ENCODE results near the gene CNTNAP2. TPM values are rescaled to one million over a fixed set of nuclear protein-coding genes. Genes with fewer than 3 reads are reported as not detected.

CNTNAP2 gene
- total RNA-seq, 2 experiments from 2014 or later, result not detected

DNA sequence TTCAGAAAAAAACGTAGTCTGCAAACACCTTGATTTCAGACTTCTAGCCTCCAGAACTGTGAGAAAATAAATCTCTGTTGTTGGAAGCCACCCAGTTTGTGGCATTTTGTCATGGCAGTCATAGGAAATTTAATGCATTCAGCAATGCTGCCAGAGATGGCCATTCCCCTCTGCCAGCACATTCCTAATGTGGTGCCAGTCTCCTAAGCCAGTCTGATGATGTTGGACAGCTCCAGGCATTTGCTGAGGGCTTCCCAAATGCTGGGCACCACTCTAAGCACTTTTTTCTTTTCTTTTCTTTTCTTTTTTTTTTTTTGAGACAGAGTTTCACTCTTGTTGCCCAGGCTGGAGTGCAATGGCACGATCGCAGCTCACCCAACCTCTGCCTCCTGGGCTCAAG, 1807.2 kb downstream of the CNTNAP2 start:
- peaks cover 2% of the 10 kb centered on the region for H3K9me3 Mint-ChIP-seq
- Histone ChIP-seq H3K27me3 (ENCODE audit: control insufficient read depth in 1 of 2, insufficient read depth in 2 of 2, low read length in 2 of 2) (no peaks in the 10 kb centered on the region), H3K27ac (ENCODE audit: low read depth in 1 of 2, low read length in 2 of 2) (no peak overlapping the region), H3K9me3 (ENCODE audit: control insufficient read depth in 1 of 2, insufficient read depth in 1 of 2, low read length in 2 of 2) (peaks cover 0 to 16% of the 10 kb centered on the region in 2 experiments), H3K36me3 (ENCODE audit: insufficient read depth, low read length) (no peaks in the 10 kb centered on the region), H3K4me1 (ENCODE audit: insufficient read depth, low read length) (no peaks in the 10 kb centered on the region), H3K4me3 (ENCODE audit: low read length) (no peak overlapping the region)
- no peaks in the 10 kb centered on the region for H3K36me3 Mint-ChIP-seq (ENCODE audit: low read depth)
- H3K27ac Mint-ChIP-seq, result no peak overlapping the region
- intact Hi-C loops (cut with DNase I, micrococcal nuclease), result no loop called here
- ChIA-PET POLR2A (no interaction called here), CTCF (no interaction called here)
- H3K4me1 Mint-ChIP-seq (ENCODE audit: low read depth), result no peaks in the 10 kb centered on the region
- H3K27me3 Mint-ChIP-seq, result no peaks in the 10 kb centered on the region
- DNase-seq (no peak), ATAC-seq (ENCODE audit: poor library complexity) (no peak)
- no peak overlapping the region for H3K4me3 Mint-ChIP-seq
- TF ChIP-seq CTCF (IDR thresholded peaks at IDR 0.05), result no peak

GRCh38 chr7:147937428-147937827, 1820.8 kb downstream of the CNTNAP2 start:
- no peaks in the 10 kb centered on the region for H3K4me1 ChIP-seq (ENCODE audit: insufficient read depth, low read length)
- intact Hi-C loops (cut with DNase I, micrococcal nuclease), result no loop called here
- Mint-ChIP-seq H3K4me3 (no peak overlapping the region), H3K27me3 (no peaks in the 10 kb centered on the region), H3K4me1 (ENCODE audit: low read depth) (no peaks in the 10 kb centered on the region), H3K36me3 (ENCODE audit: low read depth) (no peaks in the 10 kb centered on the region), H3K9me3 (no peaks in the 10 kb centered on the region), H3K27ac (no peak overlapping the region)
- no peak for TF ChIP-seq CTCF (IDR thresholded peaks at IDR 0.05)
- POLR2A ChIA-PET, result no interaction called here
- H3K27me3 ChIP-seq (ENCODE audit: control insufficient read depth in 1 of 2, insufficient read depth in 2 of 2, low read length in 2 of 2), result no peaks in the 10 kb centered on the region
- H3K4me3 ChIP-seq (ENCODE audit: low read length), result no peak overlapping the region
- ATAC-seq (ENCODE audit: poor library complexity) (no peak), DNase-seq (no peak)
- no peak overlapping the region for H3K27ac ChIP-seq (ENCODE audit: low read depth in 1 of 2, low read length in 2 of 2)
- CTCF ChIA-PET, result no interaction called here
- H3K36me3 ChIP-seq (ENCODE audit: insufficient read depth, low read length), result no peaks in the 10 kb centered on the region
- H3K9me3 ChIP-seq (ENCODE audit: control insufficient read depth in 1 of 2, insufficient read depth in 1 of 2, low read length in 2 of 2), result peaks cover 0 to 3% of the 10 kb centered on the region in 2 experiments

DNA sequence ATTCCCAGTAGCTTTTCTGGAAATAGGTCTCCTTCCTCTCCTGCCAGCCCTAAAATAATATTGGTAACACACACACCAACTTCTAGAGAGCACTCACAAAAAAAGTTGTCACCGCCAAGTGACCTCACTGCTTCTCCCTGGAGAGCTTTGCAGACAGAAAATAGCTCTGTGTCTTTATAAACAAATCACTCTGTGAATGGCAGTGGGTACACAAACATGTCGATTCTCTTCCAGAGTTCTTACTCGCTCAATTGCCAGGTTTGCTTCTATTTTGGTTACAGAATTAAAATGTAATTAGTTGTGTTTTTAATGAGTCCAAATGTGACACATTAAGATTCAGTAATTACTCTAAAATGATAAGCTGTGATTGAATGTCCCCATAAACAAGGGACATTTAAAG, 1824.8 kb downstream of the CNTNAP2 start:
- no peak for DNase-seq
- ATAC-seq (ENCODE audit: poor library complexity), result no peak
- intact Hi-C loops (cut with DNase I, micrococcal nuclease), result no loop called here

More for the DNA sequence above, 1824.8 kb downstream of the CNTNAP2 start:
- Mint-ChIP-seq H3K4me3 (no peak overlapping the region), H3K27me3 (no peaks in the 10 kb centered on the region), H3K36me3 (ENCODE audit: low read depth) (no peaks in the 10 kb centered on the region), H3K27ac (no peak overlapping the region), H3K4me1 (ENCODE audit: low read depth) (no peaks in the 10 kb centered on the region), H3K9me3 (peaks cover 2% of the 10 kb centered on the region)
- CTCF ChIA-PET, result no interaction called here
- peaks cover 0 to 7% of the 10 kb centered on the region in 2 experiments for H3K9me3 ChIP-seq (ENCODE audit: control insufficient read depth in 1 of 2, insufficient read depth in 1 of 2, low read length in 2 of 2)
- H3K27ac ChIP-seq (ENCODE audit: low read depth in 1 of 2, low read length in 2 of 2), result no peak overlapping the region
- no peaks in the 10 kb centered on the region for H3K36me3 ChIP-seq (ENCODE audit: insufficient read depth, low read length)
- H3K27me3 ChIP-seq (ENCODE audit: control insufficient read depth in 1 of 2, insufficient read depth in 2 of 2, low read length in 2 of 2), result no peaks in the 10 kb centered on the region
- TF ChIP-seq CTCF (IDR thresholded peaks at IDR 0.05), result no peak
- POLR2A ChIA-PET, result no interaction called here
- H3K4me3 ChIP-seq (ENCODE audit: low read length), result no peak overlapping the region
- H3K4me1 ChIP-seq (ENCODE audit: insufficient read depth, low read length), result no peaks in the 10 kb centered on the region

All from CD4-positive, alpha-beta T cell (primary cell).